CD1c-positive myeloid dendritic cell (primary cell): ENCODE measurements around the gene LRP1-AS.

Source experiments
- DNase-seq: peaks from one replicate; pipeline ENCODE4 v3.0.0-alpha.2; 2016; ENCODE audit errors: extremely low spot score

LRP1-AS gene

GRCh38 chr12:57098546-57098945, 48.9 kb downstream of the LRP1-AS start:
- no peak for DNase-seq

- DNase-seq, result no peak
These were observed 49.9 kb downstream of the LRP1-AS start for GRCh38 chr12:57097554-57097835.

GRCh38 chr12:57096748-57097553, 50.5 kb downstream of the LRP1-AS start:
- no peak for DNase-seq

GRCh38 chr12:57096099-57096572, 51.3 kb downstream of the LRP1-AS start:
- no peak for DNase-seq

- DNase-seq, result no peak
These were observed 52.0 kb downstream of the LRP1-AS start for GRCh38 chr12:57095440-57095839.
